ENCODE data around the gene FOXP1. TPM values are rescaled to one million over a fixed set of nuclear protein-coding genes. Genes with fewer than 3 reads are reported as not detected.

The FOXP1 gene
- total RNA-seq, 1 donor from 2014 or later: 107 TPM

DNA sequence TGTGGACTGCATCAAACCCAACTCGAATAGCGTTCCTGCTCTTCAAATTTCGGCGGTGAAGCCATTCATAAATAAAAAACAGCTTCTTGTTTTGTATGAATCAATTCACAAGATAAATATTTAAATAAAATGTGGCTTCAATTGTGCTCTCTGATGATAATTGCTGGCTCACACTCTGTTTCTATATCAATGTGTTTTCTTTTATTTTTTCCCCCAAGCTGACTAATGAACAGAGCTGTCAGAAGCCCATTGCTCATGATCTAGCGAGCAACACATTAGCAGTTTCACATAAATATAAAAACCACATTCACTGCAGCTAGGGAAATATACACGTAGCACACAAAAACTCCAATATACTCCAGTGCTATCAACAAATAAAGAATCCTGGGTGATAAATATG lies 45.0 kb upstream of the FOXP1 start:
- no peaks in the 10 kb centered on the region for H3K36me3 Mint-ChIP-seq (ENCODE audit: low read depth, unreplicated experiment)
- FAIRE-seq: no peak
- peak; percentile 39 for DNase-seq (ENCODE audit: low read depth)
- H3K27me3 ChIP-seq (ENCODE audit: insufficient read depth, low read length): no peaks in the 10 kb centered on the region
- TF ChIP-seq, protein P1, sequence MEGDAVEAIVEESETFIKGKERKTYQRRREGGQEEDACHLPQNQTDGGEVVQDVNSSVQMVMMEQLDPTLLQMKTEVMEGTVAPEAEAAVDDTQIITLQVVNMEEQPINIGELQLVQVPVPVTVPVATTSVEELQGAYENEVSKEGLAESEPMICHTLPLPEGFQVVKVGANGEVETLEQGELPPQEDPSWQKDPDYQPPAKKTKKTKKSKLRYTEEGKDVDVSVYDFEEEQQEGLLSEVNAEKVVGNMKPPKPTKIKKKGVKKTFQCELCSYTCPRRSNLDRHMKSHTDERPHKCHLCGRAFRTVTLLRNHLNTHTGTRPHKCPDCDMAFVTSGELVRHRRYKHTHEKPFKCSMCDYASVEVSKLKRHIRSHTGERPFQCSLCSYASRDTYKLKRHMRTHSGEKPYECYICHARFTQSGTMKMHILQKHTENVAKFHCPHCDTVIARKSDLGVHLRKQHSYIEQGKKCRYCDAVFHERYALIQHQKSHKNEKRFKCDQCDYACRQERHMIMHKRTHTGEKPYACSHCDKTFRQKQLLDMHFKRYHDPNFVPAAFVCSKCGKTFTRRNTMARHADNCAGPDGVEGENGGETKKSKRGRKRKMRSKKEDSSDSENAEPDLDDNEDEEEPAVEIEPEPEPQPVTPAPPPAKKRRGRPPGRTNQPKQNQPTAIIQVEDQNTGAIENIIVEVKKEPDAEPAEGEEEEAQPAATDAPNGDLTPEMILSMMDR (IDR thresholded peaks at IDR 0.05; ENCODE audit: insufficient read depth, low read depth, low read length): no peak
- no peak for TF ChIP-seq EZH2 (IDR thresholded peaks at IDR 0.05; ENCODE audit: insufficient read depth, low read length)
- no peaks in the 10 kb centered on the region for H3K27me3 Mint-ChIP-seq (ENCODE audit: low read depth, unreplicated experiment)
- no peaks in the 10 kb centered on the region for H3K4me1 Mint-ChIP-seq (ENCODE audit: low read depth, unreplicated experiment)
- no peak overlapping the region for H3K4me3 Mint-ChIP-seq (ENCODE audit: unreplicated experiment)
- H2AFZ ChIP-seq (ENCODE audit: low read depth, low read length): no peak overlapping the region
- no peaks in the 10 kb centered on the region for H3K9me3 ChIP-seq (ENCODE audit: insufficient read depth, low read depth, low read length)
- no peak overlapping the region for H3K9ac ChIP-seq (ENCODE audit: low read length)
- no peak overlapping the region for H3K4me2 ChIP-seq (ENCODE audit: low read length)
- no peaks in the 10 kb centered on the region for H3K36me3 ChIP-seq (ENCODE audit: insufficient read depth, low read length)
- no peaks in the 10 kb centered on the region for H3K79me2 ChIP-seq (ENCODE audit: insufficient read depth, low read length)
- no peak overlapping the region for H3K27ac Mint-ChIP-seq (ENCODE audit: unreplicated experiment)
- no peak overlapping the region for H3K4me3 ChIP-seq (ENCODE audit: insufficient read depth, low read depth, low read length)
- no peaks in the 10 kb centered on the region for H3K4me1 ChIP-seq (ENCODE audit: insufficient read depth, low read length)
- H3K27ac ChIP-seq (ENCODE audit: low read depth, low read length): no peak overlapping the region
- peaks cover 6% of the 10 kb centered on the region for H3K9me3 Mint-ChIP-seq (ENCODE audit: unreplicated experiment)
- H4K20me1 ChIP-seq (ENCODE audit: insufficient read depth, low read length): no peaks in the 10 kb centered on the region

DNA sequence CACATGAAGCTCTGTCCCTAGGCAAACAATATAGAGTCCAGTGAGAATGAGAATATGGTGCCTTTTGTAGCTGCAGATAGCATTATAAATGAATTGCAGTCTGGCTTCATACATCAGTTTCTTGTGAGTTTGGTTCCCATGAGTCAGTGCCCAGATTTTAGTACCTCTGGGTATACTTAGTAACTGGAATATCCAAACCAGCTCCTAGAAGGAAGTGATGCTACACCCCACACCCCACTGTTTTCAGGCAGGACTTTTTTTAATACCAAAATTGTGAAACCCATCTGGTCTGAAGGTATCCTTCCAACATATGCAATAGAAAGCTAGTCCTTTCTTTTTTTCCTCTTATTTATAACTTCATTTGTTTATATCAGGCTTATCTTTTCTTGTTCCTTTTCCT lies 42.1 kb upstream of the FOXP1 start:
- Histone ChIP-seq H3K27ac (ENCODE audit: low read depth, low read length) (no peak overlapping the region), H3K27me3 (ENCODE audit: insufficient read depth, low read length) (peaks cover 2% of the 10 kb centered on the region), H3K4me2 (ENCODE audit: low read length) (no peak overlapping the region), H4K20me1 (ENCODE audit: insufficient read depth, low read length) (no peaks in the 10 kb centered on the region), H3K79me2 (ENCODE audit: insufficient read depth, low read length) (no peaks in the 10 kb centered on the region), H3K9ac (ENCODE audit: low read length) (no peak overlapping the region), H3K36me3 (ENCODE audit: insufficient read depth, low read length) (no peaks in the 10 kb centered on the region), H2AFZ (ENCODE audit: low read depth, low read length) (no peak overlapping the region), H3K9me3 (ENCODE audit: insufficient read depth, low read depth, low read length) (no peaks in the 10 kb centered on the region), H3K4me3 (ENCODE audit: insufficient read depth, low read depth, low read length) (no peak overlapping the region), H3K4me1 (ENCODE audit: insufficient read depth, low read length) (no peaks in the 10 kb centered on the region)
- Mint-ChIP-seq H3K4me1 (ENCODE audit: low read depth, unreplicated experiment) (no peaks in the 10 kb centered on the region), H3K9me3 (ENCODE audit: unreplicated experiment) (peaks cover 1% of the 10 kb centered on the region), H3K27ac (ENCODE audit: unreplicated experiment) (no peak overlapping the region), H3K36me3 (ENCODE audit: low read depth, unreplicated experiment) (no peaks in the 10 kb centered on the region), H3K27me3 (ENCODE audit: low read depth, unreplicated experiment) (peaks cover 6% of the 10 kb centered on the region), H3K4me3 (ENCODE audit: unreplicated experiment) (no peak overlapping the region)
- DNase-seq (ENCODE audit: low read depth) (no peak), FAIRE-seq (no peak)
- TF ChIP-seq, protein P1 (IDR thresholded peaks at IDR 0.05; ENCODE audit: insufficient read depth, low read depth, low read length): no peak
- TF ChIP-seq EZH2 (IDR thresholded peaks at IDR 0.05; ENCODE audit: insufficient read depth, low read length): no peak

GRCh38 chr3:71621825-71622537 lies 38.5 kb upstream of the FOXP1 start:
- DNase-seq (ENCODE audit: low read depth) (no peak), FAIRE-seq (no peak)
- Mint-ChIP-seq H3K27ac (ENCODE audit: unreplicated experiment) (no peak overlapping the region), H3K27me3 (ENCODE audit: low read depth, unreplicated experiment) (peaks cover 20% of the 10 kb centered on the region), H3K4me1 (ENCODE audit: low read depth, unreplicated experiment) (no peaks in the 10 kb centered on the region), H3K4me3 (ENCODE audit: unreplicated experiment) (no peak overlapping the region), H3K36me3 (ENCODE audit: low read depth, unreplicated experiment) (no peaks in the 10 kb centered on the region), H3K9me3 (ENCODE audit: unreplicated experiment) (peaks cover 1% of the 10 kb centered on the region)
- no peak overlapping the region for H2AFZ ChIP-seq (ENCODE audit: low read depth, low read length)
- H3K9ac ChIP-seq (ENCODE audit: low read length): no peak overlapping the region
- no peaks in the 10 kb centered on the region for H3K36me3 ChIP-seq (ENCODE audit: insufficient read depth, low read length)
- H3K4me1 ChIP-seq (ENCODE audit: insufficient read depth, low read length): no peaks in the 10 kb centered on the region
- H3K9me3 ChIP-seq (ENCODE audit: insufficient read depth, low read depth, low read length): no peaks in the 10 kb centered on the region
- TF ChIP-seq, protein P1 (IDR thresholded peaks at IDR 0.05; ENCODE audit: insufficient read depth, low read depth, low read length): no peak
- TF ChIP-seq EZH2 (IDR thresholded peaks at IDR 0.05; ENCODE audit: insufficient read depth, low read length): no peak
- no peaks in the 10 kb centered on the region for H4K20me1 ChIP-seq (ENCODE audit: insufficient read depth, low read length)
- no peak overlapping the region for H3K4me3 ChIP-seq (ENCODE audit: insufficient read depth, low read depth, low read length)
- H3K4me2 ChIP-seq (ENCODE audit: low read length): no peak overlapping the region
- H3K79me2 ChIP-seq (ENCODE audit: insufficient read depth, low read length): no peaks in the 10 kb centered on the region
- H3K27ac ChIP-seq (ENCODE audit: low read depth, low read length): no peak overlapping the region
- peaks cover 2% of the 10 kb centered on the region for H3K27me3 ChIP-seq (ENCODE audit: insufficient read depth, low read length)

All from astrocyte (in vitro differentiated cells and primary cell).